ENCODE results near the gene GTF3C2. TPM values are rescaled to one million over a fixed set of nuclear protein-coding genes. Genes with fewer than 3 reads are reported as not detected.

GTF3C2 gene
- total and polyA plus RNA-seq, 9 of the 15 experiments (the other 6 are each of a cell fraction or from before 2014, with no cell fraction given), result 35.5 to 96.8 (median 53.0) TPM

DNA sequence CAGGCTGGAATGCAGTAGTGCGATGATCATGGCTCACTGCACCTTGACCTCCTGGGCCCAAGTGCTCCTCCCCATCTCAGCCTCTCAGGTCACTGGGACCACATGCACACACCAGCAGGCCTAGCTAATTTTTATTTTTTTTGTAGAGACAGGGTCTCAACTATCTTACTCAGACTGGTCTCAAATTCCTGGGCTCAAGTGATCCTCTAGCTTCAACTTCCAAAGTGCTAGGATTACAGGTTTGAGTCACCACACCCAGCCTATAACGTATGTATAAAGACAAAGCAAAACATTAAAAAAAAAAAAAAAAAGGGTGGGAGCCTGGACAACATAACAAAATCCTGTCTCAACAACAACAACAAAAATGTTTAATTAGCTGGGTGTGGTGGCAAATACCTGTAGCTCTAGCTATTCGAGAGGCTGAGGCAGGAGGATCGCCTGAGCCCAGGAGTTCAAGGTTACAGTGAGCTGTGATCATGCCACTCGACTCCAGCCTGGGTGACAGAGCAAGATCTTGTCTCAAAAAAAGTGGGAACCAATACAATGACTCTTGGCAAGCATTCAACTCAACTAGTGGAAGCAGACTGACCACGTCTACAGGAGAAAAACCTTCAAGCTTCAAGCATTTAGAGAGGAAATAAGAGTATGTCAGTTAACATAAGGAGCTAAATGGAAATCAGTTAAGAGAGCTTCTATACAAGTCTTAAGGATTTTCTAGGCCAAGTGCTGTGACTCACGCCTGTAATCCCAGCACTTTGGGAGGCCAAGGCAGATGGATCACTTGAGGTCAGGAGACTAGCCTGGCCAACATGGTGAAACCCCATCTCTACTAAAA is 2.6 kb downstream of the GTF3C2 start:
- FAIRE-seq (peak; percentile 96), DNase-seq (ENCODE audit: extremely low read depth in 1 of 4, low spot score in 3 of 4) (peak in 2 of 4 experiments; percentile 32 to 83), ATAC-seq (peak; percentile 15)
- Histone ChIP-seq H3K9me1 (ENCODE audit: control insufficient read depth, insufficient read depth, low read length) (no peaks in the 10 kb centered on the region), H3K27me3 (ENCODE audit: control insufficient read depth in 2 of 2, insufficient read depth in 2 of 2, low read length in 2 of 2) (no peaks in the 10 kb centered on the region), H4K20me1 (replicated peaks; ENCODE audit: control insufficient read depth, insufficient read depth, low read length) (no peaks in the 10 kb centered on the region), H3K79me2 (ENCODE audit: control insufficient read depth, insufficient read depth, low read length) (peaks cover 93% of the 10 kb centered on the region), H3K4me1 (replicated peaks in 1 of 2; ENCODE audit: control insufficient read depth in 2 of 2, insufficient read depth in 2 of 2, low read length in 2 of 2) (peaks cover 12 to 19% of the 10 kb centered on the region in 2 experiments; a peak in 4 of 5 replicates), H3K9ac (ENCODE audit: insufficient read depth in 1 of 2, low read depth in 2 of 2, low read length in 2 of 2) (peak overlapping the region; percentile 73 to 97; a peak in 3 of 4 replicates), H3K36me3 (ENCODE audit: control insufficient read depth, insufficient read depth, low read length) (peaks cover 14% of the 10 kb centered on the region), H3K9me3 (replicated peaks; ENCODE audit: control insufficient read depth, insufficient read depth, low read depth, low read length) (no peaks in the 10 kb centered on the region), H3K4me2 (ENCODE audit: insufficient read depth, low read length) (peak overlapping the region; percentile 57), H3K4me3 (no peak overlapping the region), H2AFZ (ENCODE audit: low read depth, low read length) (no peak overlapping the region), H3K27ac (ENCODE audit: extremely low read depth, low read depth, low read length) (peak overlapping the region; percentile 98)
- in situ Hi-C loops (cut with MboI), result no loop called here
- WGBS (ENCODE audit: insufficient coverage, low coverage, missing lambda C conversion rate), result 10% methylated on average over 7 of the region's 7 CpGs
- POLR2A ChIA-PET, result interaction anchor here (0.5 to 1.8 kb wide), 10 partner anchors 10 to 392 kb away, joined by 3 to 20 read pairs (median 4); partner anchors contain the start of genes EIF2B4, MPV17 and SNX17
- CTCF ChIA-PET (ENCODE audit: low intra/inter-chr PET ratio), result interaction anchor here (0.6 kb wide), 1 partner anchor 962 kb away, joined by 3 read pairs; no protein-coding TSS in a partner anchor
- intact Hi-C loops (cut with micrococcal nuclease), result no loop called here
- BruUV-seq (replicated peaks), result no TSS peak
- TF ChIP-seq, protein P1, sequence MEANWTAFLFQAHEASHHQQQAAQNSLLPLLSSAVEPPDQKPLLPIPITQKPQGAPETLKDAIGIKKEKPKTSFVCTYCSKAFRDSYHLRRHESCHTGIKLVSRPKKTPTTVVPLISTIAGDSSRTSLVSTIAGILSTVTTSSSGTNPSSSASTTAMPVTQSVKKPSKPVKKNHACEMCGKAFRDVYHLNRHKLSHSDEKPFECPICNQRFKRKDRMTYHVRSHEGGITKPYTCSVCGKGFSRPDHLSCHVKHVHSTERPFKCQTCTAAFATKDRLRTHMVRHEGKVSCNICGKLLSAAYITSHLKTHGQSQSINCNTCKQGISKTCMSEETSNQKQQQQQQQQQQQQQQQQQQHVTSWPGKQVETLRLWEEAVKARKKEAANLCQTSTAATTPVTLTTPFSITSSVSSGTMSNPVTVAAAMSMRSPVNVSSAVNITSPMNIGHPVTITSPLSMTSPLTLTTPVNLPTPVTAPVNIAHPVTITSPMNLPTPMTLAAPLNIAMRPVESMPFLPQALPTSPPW (CRISPR knock-in tag; IDR thresholded peaks at IDR 0.05), result 0 out of 2 replicates have a peak, but pooled peaks have one; percentile 17
- TF ChIP-seq JUNB (CRISPR knock-in tag; conservative IDR thresholded peaks at IDR 0.05) (no peak), NFE2 (IDR thresholded peaks at IDR 0.05; ENCODE audit: low read depth) (peak; percentile 95), NEUROD1 (IDR thresholded peaks at IDR 0.05; ENCODE audit: borderline replicate concordance, low read depth, low read length, partially characterized antibody) (peak; percentile 16), LEF1 (IDR thresholded peaks at IDR 0.05) (peak; percentile 80), KDM1A (IDR thresholded peaks at IDR 0.05) (peak; percentile 43 to 52), IRF2 (CRISPR knock-in tag; IDR thresholded peaks at IDR 0.05) (no peak), ZNF436 (CRISPR knock-in tag; IDR thresholded peaks at IDR 0.05) (no peak), ZNF384 (IDR thresholded peaks at IDR 0.05; ENCODE audit: low read depth, low read length) (peak; percentile 72)
- TF ChIP-seq, protein P2, sequence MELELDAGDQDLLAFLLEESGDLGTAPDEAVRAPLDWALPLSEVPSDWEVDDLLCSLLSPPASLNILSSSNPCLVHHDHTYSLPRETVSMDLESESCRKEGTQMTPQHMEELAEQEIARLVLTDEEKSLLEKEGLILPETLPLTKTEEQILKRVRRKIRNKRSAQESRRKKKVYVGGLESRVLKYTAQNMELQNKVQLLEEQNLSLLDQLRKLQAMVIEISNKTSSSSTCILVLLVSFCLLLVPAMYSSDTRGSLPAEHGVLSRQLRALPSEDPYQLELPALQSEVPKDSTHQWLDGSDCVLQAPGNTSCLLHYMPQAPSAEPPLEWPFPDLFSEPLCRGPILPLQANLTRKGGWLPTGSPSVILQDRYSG (tag; conservative IDR thresholded peaks at IDR 0.05; ENCODE audit: low read depth), result 0 out of 2 replicates have a peak, but pooled peaks have one; percentile 49
- TF ChIP-seq, protein P3, sequence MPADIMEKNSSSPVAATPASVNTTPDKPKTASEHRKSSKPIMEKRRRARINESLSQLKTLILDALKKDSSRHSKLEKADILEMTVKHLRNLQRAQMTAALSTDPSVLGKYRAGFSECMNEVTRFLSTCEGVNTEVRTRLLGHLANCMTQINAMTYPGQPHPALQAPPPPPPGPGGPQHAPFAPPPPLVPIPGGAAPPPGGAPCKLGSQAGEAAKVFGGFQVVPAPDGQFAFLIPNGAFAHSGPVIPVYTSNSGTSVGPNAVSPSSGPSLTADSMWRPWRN (IDR thresholded peaks at IDR 0.05; ENCODE audit: low read depth), result 0 out of 2 replicates have a peak, but pooled peaks have one; percentile 53
- TF ChIP-seq, protein P4, sequence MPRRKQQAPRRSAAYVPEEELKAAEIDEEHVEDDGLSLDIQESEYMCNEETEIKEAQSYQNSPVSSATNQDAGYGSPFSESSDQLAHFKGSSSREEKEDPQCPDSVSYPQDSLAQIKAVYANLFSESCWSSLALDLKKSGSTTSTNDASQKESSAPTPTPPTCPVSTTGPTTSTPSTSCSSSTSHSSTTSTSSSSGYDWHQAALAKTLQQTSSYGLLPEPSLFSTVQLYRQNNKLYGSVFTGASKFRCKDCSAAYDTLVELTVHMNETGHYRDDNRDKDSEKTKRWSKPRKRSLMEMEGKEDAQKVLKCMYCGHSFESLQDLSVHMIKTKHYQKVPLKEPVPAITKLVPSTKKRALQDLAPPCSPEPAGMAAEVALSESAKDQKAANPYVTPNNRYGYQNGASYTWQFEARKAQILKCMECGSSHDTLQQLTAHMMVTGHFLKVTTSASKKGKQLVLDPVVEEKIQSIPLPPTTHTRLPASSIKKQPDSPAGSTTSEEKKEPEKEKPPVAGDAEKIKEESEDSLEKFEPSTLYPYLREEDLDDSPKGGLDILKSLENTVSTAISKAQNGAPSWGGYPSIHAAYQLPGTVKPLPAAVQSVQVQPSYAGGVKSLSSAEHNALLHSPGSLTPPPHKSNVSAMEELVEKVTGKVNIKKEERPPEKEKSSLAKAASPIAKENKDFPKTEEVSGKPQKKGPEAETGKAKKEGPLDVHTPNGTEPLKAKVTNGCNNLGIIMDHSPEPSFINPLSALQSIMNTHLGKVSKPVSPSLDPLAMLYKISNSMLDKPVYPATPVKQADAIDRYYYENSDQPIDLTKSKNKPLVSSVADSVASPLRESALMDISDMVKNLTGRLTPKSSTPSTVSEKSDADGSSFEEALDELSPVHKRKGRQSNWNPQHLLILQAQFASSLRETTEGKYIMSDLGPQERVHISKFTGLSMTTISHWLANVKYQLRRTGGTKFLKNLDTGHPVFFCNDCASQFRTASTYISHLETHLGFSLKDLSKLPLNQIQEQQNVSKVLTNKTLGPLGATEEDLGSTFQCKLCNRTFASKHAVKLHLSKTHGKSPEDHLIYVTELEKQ (CRISPR knock-in tag; IDR thresholded peaks at IDR 0.05), result no peak
